A673 (cell line): Measurements from ENCODE around the gene SRP9. TPM values are rescaled to one million over a fixed set of nuclear protein-coding genes. Genes with fewer than 3 reads are reported as not detected.
"Not testable (repeated sequence)": the region's sequence is repeated elsewhere in the genome, so short reads cannot be mapped to it uniquely, and the experiment has no call there.

Experiments
- BruUV-seq: library from RNA; stranded (reverse); fragments of 400-500 nt; replicated peaks from 2 replicates; lab custom pipeline; 2021; lab: Mats Ljungman, UMichigan
- CTCF ChIA-PET: fragments of 300-600 bp; sonication (Branson Sonifier 250); formaldehyde crosslinking; loops from one replicate; lab custom pipeline; 2022; ENCODE audit warnings: antibody characterized with exemption; lab: Charles Lee
- POLR2A ChIA-PET: fragments of 300-600 bp; sonication (Branson Sonifier 250); formaldehyde crosslinking; loops from one replicate; lab custom pipeline; 2022; ENCODE audit warnings: antibody characterized with exemption; ENCODE audit not compliant: low non-redundant PET; lab: Charles Lee
- DNase-seq: peaks from one replicate; pipeline ENCODE4 v3.0.0-alpha.2; 2015; ENCODE audit warnings: low spot score
- H3K27ac ChIP-seq: fragments of 200-600 bp; sonication (generic); 2 replicates; pipeline ENCODE4 v1.5.1; 2016; ENCODE audit warnings: mixed run types, low read depth, mild to moderate bottlenecking, mixed read lengths, antibody characterized with exemption, low read length; ENCODE audit not compliant: poor library complexity, severe bottlenecking
- H3K27me3 ChIP-seq: fragments of 200-600 bp; sonication (generic); replicated peaks from 2 replicates; pipeline ENCODE4 v1.6.1; 2017; ENCODE audit warnings: mixed run types, low read depth, mild to moderate bottlenecking, mixed read lengths, antibody characterized with exemption, low read length; ENCODE audit not compliant: insufficient read depth, poor library complexity
- H3K36me3 ChIP-seq: fragments of 200-600 bp; sonication (generic); 2 replicates; pipeline ENCODE4 v1.6.1; 2016; ENCODE audit warnings: mixed run types, mild to moderate bottlenecking, mixed read lengths, antibody characterized with exemption, low read length; ENCODE audit not compliant: insufficient read depth, poor library complexity, severe bottlenecking
- H3K4me1 ChIP-seq: fragments of 200-600 bp; sonication (generic); 2 replicates; pipeline ENCODE4 v1.6.1; 2017; ENCODE audit warnings: mixed run types, mild to moderate bottlenecking, mixed read lengths, antibody characterized with exemption, low read length; ENCODE audit not compliant: insufficient read depth, poor library complexity, severe bottlenecking
- H3K4me3 ChIP-seq: fragments of 200-600 bp; sonication (generic); 2 replicates; pipeline ENCODE4 v1.5.1; 2016; ENCODE audit warnings: low read depth, mixed run types, mild to moderate bottlenecking, mixed read lengths, low read length; ENCODE audit not compliant: poor library complexity, severe bottlenecking
- H3K9me3 ChIP-seq: fragments of 200-600 bp; sonication (generic); 2 replicates; pipeline ENCODE4 v1.6.1; 2016; ENCODE audit warnings: mixed run types, low read depth, mild to moderate bottlenecking, mixed read lengths, antibody characterized with exemption, low read length; ENCODE audit not compliant: poor library complexity, severe bottlenecking
- CTCF ChIP-seq: fragments of 300-800, 200-600 bp; sonication (generic); conservative IDR thresholded peaks from 2 replicates; pipeline ENCODE4 v1.5.1; 2017; ENCODE audit warnings: low read depth, mild to moderate bottlenecking, antibody characterized with exemption, low read length, moderate library complexity, mixed read lengths
- EZH2 ChIP-seq: fragments of 200-600 bp; sonication (generic); IDR thresholded peaks from 2 replicates; pipeline ENCODE4 v1.6.1; 2017; ENCODE audit warnings: borderline replicate concordance, low read depth, mild to moderate bottlenecking, mixed read lengths, antibody characterized with exemption, low read length; ENCODE audit not compliant: poor library complexity, severe bottlenecking
- intact Hi-C: fragments of 100-400 bp; cut with micrococcal nuclease; formaldehyde crosslinking; loops from one replicate; pipeline ENCODE4 v1.10.0; 2022; ENCODE audit not compliant: unreplicated experiment
- total RNA-seq: library from RNA; stranded (reverse); gene quantifications from 2 replicates; pipeline ENCODE4 v1.2.3, GENCODE V29; 2021

Gene SRP9
- total RNA-seq, 1 experiment from 2014 or later: 486 TPM

- H3K4me3 ChIP-seq: peak overlapping the region; percentile 71
- H3K36me3 ChIP-seq: peaks cover 14% of the 10 kb centered on the region
- BruUV-seq: no TSS peak
- ChIA-PET POLR2A (interaction anchor here (0.5 to 0.7 kb wide), 2 partner anchors 251 to 286 kb away, joined by 3 to 4 read pairs; no protein-coding TSS in a partner anchor), CTCF (interaction anchor here (0.6 to 1.8 kb wide), 13 partner anchors 15 to 307 kb away, joined by 3 to 12 read pairs (median 3); partner anchors contain the start of gene TMEM63A)
- no peak for DNase-seq
- no peaks in the 10 kb centered on the region for H3K27me3 ChIP-seq
- no peak for TF ChIP-seq EZH2
- TF ChIP-seq CTCF: no peak
- H3K27ac ChIP-seq: peak overlapping the region; percentile 91
- intact Hi-C loops: loop anchor here (5.0 to 10.0 kb wide), 5 partner anchors 35 to 242 kb away; partner anchors contain the start of gene EPHX1
- peaks cover 36% of the 10 kb centered on the region for H3K4me1 ChIP-seq
- no peaks in the 10 kb centered on the region for H3K9me3 ChIP-seq
Measured at GRCh38 chr1:225777058-225777582, 506 bp upstream of the SRP9 start.

- CTCF ChIA-PET: interaction anchor here (1.1 to 1.8 kb wide), 4 partner anchors 31 to 304 kb away, joined by 3 to 12 read pairs (median 4); no protein-coding TSS in a partner anchor
- Histone ChIP-seq H3K4me3 (peak overlapping the region; percentile 71), H3K36me3 (peaks cover 25% of the 10 kb centered on the region), H3K27me3 (no peaks in the 10 kb centered on the region), H3K9me3 (no peaks in the 10 kb centered on the region), H3K4me1 (peaks cover 36% of the 10 kb centered on the region), H3K27ac (peak overlapping the region; percentile 91)
- no TSS peak for BruUV-seq
- intact Hi-C loops: loop anchor here (5.0 to 10.0 kb wide), 5 partner anchors 34 to 244 kb away; partner anchors contain the start of gene EPHX1
- DNase-seq: no peak
- TF ChIP-seq CTCF (no peak), EZH2 (no peak)
- POLR2A ChIA-PET: interaction anchor here (0.6 to 1.0 kb wide), 5 partner anchors 146 to 1235 kb away, joined by 3 to 8 read pairs (median 3); partner anchors contain the start of gene PYCR2
Measured at GRCh38 chr1:225778337-225778669, 677 bp downstream of the SRP9 start.

GRCh38 chr1:225779165-225779564 is 1.5 kb downstream of the SRP9 start:
- BruUV-seq, H3K27me3 ChIP-seq, DNase-seq, H3K9me3 ChIP-seq, POLR2A ChIA-PET: not testable (repeated sequence)
- CTCF ChIA-PET: interaction anchor here (0.6 to 0.7 kb wide), 4 partner anchors 133 to 444 kb away, joined by 3 to 8 read pairs (median 5); partner anchors contain the start of gene MIXL1
- intact Hi-C loops: loop anchor here (5.0 to 10.0 kb wide), 5 partner anchors 33 to 244 kb away; partner anchors contain the start of gene EPHX1
- peak overlapping the region; percentile 71 for H3K4me3 ChIP-seq
- H3K27ac ChIP-seq: peak overlapping the region; percentile 91
- peaks cover 36% of the 10 kb centered on the region for H3K4me1 ChIP-seq
- H3K36me3 ChIP-seq: peaks cover 34% of the 10 kb centered on the region
